GM18909 (cell line): ENCODE results near the gene COX7A2.

ENCODE experiments used
- ATAC-seq: cut with Tn5 transposase; IDR thresholded peaks from one replicate; pipeline ENCODE4 v1.9.1; 2021; ENCODE audit warnings: mild to moderate bottlenecking; ENCODE audit not compliant: unreplicated experiment, poor library complexity

Gene COX7A2

DNA sequence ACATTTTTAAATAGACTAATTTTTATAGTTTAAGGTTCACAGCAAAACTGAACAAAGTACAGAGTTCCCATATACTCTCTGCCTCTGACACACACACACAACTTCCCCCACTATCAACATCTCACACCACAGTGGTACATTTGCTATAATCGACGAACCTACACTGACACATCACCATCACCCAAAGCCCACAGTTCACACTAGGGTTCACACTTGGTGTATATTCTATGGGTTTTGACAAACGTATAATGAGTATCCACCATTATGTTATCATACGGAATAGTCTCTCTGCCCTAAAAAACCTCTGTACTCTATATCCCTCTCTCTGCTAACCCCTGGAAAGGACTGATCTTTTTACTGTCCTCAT is 25.4 kb upstream of the COX7A2 start:
- ATAC-seq = no peak

DNA sequence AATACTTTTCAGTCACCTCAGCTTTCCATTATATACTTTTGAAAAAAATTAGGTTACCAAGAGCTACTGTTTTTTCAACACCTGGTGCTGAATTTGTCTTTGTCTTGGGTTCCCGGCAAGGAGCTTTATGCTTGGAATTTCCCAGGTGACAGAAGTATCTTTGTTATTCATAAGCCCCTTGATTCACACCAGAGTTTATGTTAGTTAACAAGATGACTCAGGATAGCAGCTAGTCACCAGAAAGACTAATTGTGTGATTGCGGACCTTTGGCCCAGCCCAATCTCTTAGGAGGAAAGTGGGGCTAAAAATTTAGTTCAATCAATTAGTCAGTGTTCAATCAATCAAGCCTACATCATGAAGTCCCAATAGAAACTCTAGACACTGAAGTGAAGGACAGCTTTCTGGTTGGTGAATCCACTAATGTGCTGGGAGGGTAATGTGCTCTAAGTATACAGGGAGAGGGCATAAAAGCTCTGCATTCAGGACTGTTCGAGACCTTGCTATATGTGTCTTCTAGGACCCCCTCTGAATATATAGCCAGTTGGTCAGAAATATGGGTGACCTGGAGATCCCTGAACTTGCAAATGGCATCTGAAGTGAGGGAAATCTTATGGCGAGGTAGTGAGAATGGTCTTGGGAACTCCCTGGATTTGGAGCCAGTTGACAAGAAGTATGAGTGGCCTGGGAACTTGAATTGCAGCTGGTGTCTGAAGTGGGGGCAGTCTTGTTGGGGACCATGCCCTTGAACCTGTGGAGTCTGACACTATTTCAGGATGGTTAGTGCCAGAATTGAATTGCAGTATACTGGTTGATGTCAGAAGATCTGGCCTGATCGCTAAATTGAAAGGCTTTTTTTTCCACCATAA is 24.8 kb upstream of the COX7A2 start:
- no peak for ATAC-seq

DNA sequence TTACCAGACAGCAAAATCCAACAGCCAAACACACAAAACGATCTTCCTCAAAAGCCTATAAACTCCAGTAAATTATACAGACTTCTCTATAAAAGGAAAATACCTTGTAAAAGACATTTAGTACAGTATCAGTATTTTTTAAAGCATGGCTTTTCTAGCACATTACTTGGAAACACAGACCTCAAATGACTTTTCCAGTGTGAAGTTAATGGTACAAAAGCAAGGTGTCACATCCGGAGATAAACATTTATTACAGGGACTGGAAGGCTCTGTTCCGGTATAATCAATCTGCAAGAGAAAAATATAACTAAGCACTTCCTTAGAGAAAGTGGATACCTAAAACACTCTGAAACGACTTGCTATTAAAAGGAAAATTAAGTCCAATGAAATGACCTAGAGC is 23.9 kb upstream of the COX7A2 start:
- ATAC-seq = no peak

DNA sequence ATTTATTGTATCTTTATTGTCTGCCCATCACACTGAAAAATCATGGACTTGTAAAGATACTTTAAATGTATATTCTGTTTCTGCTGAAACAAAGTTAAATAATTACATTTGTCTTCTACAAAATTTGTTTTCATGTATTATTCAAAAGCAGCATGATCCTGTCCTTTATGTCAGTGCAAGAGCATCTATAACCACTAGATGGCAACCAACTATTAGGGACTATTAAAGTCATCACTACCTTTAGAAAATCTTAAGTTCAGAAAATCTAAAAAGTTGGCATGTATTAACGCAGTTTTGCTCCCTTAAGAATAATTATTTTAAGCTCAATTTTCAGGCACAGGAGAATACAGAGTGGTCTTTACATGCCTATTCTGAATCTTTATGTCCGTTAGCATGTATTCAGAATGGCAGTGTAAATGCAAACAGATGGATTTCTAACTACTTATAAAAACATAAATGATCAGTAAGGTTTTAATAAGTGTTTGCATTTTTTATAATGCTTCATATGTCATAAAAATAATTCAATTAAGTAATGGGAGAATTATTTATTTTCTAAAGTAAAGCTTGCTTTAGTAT is 23.2 kb upstream of the COX7A2 start:
- ATAC-seq = peak; percentile 77

DNA sequence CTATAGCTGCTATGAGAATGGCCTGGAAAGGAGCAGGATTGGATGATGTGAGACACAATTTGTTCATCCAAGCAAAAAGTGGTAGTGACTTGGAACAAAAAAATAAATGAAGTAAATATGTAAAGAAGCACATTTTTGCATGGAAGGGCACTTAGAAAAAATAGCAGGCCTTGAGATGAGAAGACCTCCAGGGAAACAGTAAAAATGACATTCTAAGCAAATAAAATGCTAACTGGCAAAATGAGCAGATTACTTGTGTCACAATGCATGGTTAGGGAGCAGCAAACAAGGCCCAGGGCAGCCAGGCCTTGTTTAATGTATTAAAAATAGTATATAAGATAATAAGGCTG is 19.8 kb upstream of the COX7A2 start:
- no peak for ATAC-seq

DNA sequence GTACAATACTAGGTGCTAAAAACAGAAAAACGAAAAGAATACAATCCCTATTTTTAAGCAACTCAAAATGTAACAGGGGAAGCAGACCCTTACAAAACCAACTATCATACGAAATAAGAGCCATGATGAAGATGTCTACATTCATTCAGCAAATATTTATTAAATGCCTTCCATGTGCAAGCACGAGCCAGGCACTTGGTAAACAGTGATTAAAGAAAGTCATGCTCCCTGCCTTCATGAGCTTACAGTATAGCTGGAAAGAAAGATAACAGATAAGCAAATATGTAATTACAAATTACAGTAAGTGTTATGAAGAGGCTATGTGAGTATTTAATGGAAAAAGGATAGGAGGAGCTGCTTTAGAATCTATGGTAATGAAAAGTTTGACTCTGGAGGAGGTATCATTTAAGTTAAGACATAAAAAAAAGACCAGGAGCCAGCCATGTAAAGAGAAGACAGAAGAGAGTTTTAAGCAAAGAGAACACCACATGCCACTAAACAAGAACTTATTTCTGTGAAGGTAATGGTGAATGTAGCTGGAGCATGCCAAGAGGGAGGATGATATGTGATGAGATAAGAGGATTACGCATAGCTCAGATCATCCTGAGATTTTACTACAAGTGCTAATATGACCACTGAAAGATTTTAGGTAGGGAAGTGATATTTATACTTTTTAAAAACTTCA is 19.3 kb upstream of the COX7A2 start:
- no peak for ATAC-seq

DNA sequence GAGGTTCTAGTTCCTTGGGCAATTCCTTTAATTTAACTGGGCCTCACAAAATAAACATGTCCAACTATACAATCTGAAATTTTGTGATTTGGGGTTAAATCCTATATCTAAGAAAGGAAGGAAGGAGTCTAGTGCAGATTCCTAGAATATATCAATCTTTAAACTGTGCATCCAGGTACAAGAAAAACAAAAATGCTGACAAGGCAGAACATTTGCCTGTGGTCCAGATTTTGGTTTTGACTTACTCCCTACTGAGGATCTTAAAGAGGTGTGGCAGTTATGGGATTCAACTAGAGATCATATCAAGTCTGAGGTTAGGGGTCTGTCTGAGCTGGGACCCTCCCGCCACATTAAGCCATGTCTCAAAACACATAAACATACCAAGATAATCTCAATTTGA is 17.7 kb upstream of the COX7A2 start:
- no peak for ATAC-seq

DNA sequence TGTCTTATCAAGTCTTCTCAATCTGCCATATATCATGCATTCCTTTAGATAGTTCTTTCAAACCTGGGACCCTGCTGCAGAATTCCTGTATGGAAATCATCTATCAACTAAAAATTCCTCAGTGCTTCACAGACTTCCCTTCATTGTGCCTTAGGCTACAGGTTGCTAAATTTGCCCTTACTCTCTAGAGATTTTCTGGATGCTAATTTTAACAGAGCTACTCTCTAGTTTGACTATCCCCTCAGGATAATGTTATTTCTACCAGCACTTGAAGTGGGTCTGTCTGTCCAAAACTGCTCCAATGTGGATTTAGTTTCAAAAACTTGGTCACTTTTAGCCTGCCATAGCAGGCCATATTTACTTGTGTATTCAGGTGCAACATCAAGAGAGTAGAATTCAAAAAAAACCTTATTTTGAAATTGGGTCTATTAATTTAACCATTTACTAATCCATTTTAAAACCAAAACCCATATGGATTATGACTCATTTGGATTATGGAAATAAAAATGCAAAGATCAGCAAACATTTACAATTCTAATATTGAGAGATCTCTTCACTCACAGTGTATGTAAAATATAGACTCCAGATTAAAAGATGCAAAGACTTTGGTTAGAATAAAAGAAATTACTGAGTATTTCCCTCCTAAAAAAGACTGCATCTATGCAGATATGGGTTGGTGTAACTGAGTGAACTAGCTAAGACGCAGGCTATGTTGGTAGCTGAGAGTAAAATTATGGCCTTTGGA is 13.9 kb upstream of the COX7A2 start:
- no peak for ATAC-seq

DNA sequence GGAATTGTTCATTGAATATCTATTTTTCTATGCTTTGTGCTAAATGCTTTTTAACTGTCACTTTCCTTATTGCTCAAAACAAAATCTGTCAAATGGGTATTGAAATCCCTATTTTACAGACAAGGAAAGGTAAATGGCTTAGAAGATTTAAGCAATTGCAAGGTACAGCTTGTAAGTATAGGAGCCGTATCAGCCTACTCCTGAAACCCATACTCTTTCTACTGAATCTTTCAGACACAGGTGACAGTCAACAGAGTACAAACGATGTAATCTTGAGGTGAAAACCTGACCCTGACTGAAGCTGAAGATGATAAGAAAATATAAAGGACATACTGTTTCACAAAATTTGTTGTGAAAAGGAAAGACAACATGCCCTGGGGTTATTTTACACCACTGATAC is 7.0 kb upstream of the COX7A2 start:
- no peak for ATAC-seq

DNA sequence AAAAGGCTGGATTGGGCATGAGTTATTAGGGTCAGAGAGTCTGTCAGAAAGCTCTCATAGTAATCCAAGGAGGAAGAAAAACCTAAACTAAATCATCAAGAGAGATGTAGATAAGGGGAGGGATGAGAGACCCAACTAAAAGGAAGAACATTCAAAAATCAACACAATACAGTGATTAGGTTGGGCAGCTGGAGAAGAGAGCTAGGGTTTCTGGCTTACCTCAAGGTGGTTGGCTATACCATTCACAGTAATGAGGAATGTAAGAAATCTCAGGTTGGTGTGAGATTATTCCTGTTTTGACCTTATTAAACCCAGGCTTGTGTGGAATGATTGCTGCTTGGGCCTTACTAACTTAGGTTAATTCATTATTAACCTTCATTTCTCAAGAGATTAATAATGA is 6.2 kb upstream of the COX7A2 start:
- no peak for ATAC-seq

DNA sequence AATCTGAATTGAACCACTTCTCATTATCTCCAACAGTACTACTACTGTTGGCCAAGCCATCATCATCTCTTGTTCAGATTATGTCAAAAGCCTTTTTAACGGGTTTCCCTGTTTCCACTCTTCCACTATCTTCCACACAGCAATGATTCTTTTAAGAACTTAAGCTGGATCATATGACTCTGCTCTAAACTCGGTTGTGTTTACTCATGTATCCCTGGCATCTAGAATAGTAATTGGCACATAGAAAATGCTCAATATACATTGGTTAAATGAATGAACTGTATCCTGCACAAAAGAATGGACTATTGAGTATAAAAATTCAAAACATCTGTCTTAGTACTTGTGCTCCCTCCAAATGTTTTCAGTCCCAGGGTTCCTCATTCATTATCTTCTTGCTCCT is 2.8 kb upstream of the COX7A2 start:
- ATAC-seq = no peak

DNA sequence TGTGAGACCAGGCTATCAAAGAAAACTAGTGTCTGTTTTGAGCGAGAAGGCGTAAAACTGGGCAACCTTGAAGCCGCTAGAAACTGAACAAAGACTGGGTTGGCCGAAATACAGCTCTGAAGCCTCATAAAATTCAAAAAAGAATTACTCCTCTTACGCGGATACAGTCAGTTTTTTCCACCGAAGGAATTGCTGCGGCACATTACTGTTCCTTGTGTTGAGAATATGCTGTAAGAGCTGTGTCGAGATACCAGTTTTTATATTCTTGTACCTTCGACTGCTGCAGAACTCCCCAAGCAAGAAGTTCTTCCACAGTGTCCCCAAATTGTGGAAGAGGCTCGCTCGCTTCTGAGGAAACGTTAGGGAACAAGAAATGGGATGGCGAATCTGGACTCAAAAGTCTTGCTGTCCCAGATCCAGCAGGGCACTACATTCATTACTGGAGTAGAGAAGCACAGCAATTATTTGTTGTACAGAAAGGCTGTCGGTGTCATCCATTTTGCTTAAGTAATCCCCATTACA is 523 bp upstream of the COX7A2 start:
- no peak for ATAC-seq

DNA sequence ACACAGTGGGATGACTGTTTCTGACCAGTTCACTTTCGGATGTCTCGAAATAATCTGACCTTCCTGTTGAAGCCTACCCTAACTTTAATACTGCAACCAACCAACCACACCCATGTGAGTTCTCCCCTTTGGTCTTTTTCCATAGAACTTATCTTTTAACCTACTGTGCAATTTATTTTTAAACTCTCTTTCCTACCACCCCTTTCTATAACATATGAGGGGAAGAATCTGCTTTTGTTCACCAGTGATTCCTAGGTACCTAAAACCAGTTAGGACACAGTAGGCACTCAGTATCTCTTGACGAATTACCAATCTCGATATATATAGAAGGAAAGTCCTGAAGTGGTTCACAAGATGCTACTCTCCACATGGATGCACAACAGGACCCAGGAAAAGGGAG is 7.0 kb downstream of the COX7A2 start:
- no peak for ATAC-seq

DNA sequence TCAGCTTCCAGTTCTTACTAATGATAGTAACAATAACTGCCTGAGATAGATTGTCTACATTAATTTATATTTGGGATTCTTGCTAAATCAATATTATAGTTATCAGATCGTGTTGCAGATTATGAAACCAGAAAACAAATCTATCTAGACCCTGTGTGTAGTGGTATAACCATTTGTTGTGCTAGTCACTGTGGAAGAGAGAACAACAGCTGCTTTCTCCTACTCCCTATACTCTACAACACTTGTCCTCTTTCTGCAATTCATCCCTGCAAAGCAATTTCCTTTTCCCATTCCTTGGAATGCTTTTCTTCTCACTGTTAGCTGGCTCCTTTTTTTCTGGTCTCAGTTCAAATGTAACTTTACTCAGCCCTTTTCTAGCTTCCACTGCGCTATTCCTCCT is 8.3 kb downstream of the COX7A2 start:
- no peak for ATAC-seq

DNA sequence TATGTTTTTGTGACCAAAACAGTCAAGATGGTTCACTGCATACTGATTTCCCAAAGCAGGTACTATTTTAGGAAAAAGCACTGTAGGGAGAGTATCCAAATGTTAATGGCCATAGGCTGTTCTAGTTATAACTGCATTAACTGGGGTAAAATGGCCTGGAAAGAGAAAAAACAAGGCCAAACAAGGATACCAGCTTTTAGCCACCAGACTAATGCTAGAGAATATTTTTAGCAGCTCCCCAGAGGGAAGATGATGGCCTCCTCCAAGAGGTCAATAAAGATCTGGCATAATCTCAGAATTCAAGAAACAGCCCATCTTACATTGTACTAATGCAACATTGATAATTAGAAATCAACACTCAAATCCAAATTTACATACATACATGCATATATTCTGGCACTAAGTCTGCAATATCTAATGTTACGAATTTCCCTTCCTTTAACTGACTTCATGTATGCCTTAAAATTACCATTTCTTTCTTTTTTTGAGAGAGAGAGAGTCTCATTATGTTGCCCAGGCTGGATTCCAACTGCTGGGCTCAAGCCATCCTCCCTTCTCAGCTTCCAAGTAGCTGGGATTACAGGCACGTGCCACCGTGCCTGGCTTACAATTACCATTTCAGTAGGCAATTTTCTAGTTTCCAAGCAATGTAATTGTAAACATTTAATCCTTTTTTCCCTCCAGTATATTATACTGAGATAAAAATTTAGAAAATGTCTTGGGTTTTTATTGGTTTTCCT is 9.3 kb downstream of the COX7A2 start:
- ATAC-seq = no peak

DNA sequence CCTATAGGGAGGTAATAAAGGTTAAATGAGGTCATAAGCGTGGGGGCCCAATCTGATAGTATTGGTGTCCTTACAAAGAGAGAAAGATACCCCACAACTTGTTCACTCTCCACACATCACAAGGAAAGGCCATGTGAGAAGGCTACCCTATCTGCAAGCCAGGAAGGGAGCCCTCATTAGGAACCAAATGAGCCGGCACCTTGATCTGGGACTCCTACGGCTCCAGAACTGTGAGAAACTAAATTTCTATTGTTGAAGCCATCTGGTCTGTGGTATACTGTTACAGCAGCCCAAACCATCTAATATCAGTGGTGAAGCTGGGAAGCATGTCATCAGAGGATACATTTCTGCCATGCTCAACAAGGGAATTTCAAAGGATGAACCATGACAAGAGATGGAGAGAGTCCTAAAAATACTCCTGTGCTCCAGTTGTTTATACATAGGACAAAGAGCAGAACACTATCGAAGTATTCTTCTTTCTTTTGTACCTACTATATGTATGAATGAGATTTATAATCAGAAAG is 10.4 kb downstream of the COX7A2 start:
- no peak for ATAC-seq

DNA sequence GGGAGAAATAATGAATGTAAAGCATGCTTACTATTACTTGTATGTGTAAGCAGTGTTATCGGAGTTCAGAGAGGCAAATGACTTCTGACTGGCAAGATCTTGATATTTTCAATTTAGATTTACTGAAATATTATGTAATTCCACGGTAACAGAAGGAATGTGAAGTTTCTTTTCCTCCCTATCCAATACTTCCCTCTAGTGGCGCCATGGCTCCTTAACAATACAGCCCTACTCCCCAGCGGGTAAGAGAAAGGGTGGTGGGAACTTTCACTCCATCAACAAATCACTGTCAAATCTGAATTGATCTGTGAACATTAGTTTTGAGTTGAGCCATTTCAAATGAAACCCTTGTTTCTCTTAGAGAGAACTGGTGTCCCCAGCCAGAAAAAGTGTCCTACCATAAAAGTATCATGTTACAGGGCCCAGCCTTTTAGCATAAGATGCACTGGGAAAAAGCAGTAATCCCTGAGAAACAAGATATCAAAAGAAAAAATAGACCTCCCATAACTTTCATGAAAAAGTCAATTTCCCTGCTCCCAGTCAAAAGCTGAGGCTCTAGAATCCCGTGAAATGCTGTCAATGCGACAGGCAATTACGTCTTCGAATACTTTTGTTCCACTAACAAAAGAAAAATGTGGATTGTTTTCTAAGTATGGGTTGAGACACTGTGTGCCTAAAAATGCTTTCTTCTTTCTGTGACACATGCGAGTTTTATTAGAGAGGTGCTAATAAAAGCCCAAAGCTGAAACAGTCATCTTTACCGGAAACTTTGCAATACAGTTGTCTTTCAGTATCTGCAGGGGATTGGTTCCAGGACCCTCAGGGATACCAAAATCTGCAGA is 12.9 kb downstream of the COX7A2 start:
- no peak for ATAC-seq

DNA sequence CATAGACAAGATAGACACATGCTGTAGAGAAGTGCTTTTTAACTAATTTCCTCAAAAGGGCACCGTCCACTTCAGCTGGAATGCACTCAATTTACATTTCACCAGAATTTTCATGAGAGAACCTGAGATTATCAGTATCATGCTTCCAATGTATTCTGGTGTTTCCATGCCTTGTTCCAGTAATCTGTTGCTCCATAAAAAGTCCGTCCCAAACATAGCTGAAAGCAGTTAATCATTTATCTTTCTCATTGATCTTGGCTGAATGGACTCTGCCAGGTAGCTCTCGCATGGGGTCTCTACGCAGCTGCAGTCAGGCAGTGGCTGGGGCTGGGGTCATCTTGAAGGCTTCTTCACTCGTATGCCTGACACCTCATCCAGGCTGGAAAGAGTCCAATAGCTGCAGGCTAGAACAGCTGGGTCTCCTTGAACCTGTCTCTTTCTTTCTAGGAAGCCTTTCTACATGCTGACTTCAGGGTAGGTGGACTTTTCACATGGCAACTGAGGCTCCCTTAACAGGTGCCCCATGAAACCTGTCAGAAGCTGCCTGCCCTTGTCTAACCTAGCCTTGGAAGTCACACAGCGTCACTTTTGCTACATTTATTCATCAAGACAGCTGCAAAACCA is 19.2 kb downstream of the COX7A2 start:
- ATAC-seq = no peak

DNA sequence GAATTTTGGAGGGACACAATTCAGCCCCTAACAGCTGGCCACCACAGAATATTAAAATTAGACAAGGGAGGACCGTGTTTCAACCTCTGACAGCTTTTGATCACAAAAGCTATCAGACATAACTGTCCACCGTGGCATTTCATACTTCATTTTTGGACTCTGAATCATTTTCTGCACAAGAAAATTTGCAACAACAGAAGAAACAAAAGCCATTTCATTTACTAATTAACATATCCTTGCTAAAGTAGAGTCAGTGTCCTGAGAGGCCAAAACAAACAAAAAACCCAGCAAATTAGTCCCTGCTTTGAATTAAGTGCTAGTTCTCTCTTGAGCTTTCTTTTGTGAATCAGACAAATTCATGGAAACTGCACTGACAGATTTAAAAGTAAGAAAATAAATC is 20.2 kb downstream of the COX7A2 start:
- no peak for ATAC-seq
